ENCODE results near the gene MCF2L2.
A peak's percentile ranks its signal among the peaks of the same experiment; 100 is the strongest.
"Not testable (repeated sequence)": the region's sequence is repeated elsewhere in the genome, so short reads cannot be mapped to it uniquely, and the experiment has no call there.

MCF2L2 gene

DNA sequence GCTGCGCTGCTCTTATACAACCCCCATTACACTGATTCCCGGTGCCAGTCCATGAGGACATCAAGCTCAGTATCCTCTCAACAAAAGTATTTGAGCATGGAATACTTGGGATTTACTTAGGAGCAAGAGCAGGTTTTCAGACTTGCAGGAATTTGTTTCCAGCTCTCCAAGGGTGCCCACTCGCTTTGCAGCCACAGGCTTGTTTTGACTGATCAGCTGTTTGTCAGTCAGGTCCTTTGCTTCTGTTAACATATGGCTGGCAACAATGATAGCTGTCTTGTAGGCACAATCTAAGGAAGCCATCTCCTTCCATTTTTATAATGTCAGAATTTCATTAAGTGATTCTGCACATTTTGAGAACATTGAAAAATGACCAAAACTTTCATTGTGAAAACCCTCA is 38.2 kb upstream of the MCF2L2 start:
- Histone ChIP-seq H3K36me3 (ENCODE audit: insufficient read depth, insufficient read length, low read length) (no peaks in the 10 kb centered on the region), H3K4me3 (ENCODE audit: insufficient read length, low read depth) (no peak overlapping the region), H3K9ac (ENCODE audit: insufficient read length, low read depth) (no peak overlapping the region), H3K9me3 (ENCODE audit: insufficient read depth, low read length) (no peaks in the 10 kb centered on the region), H3K4me1 (ENCODE audit: insufficient read depth, insufficient read length) (no peaks in the 10 kb centered on the region), H3K27me3 (ENCODE audit: insufficient read depth, insufficient read length) (no peaks in the 10 kb centered on the region)
- DNase-seq (ENCODE audit: low read depth, low spot score), result no peak
- no peak for TF ChIP-seq YY1 (IDR thresholded peaks at IDR 0.05; ENCODE audit: insufficient read depth, insufficient read length)
- TF ChIP-seq SUZ12 (IDR thresholded peaks at IDR 0.05; ENCODE audit: extremely low read depth, insufficient read depth, insufficient read length), result no peak
- TF ChIP-seq ZNF274 (IDR thresholded peaks at IDR 0.05; ENCODE audit: low read depth, low read length), result no peak

GRCh38 chr3:183465710-183466109 is 37.3 kb upstream of the MCF2L2 start:
- not testable (repeated sequence) for DNase-seq (ENCODE audit: low read depth, low spot score); H3K27me3 ChIP-seq (ENCODE audit: insufficient read depth, insufficient read length); H3K9me3 ChIP-seq (ENCODE audit: insufficient read depth, low read length); H3K36me3 ChIP-seq (ENCODE audit: insufficient read depth, insufficient read length, low read length); H3K4me1 ChIP-seq (ENCODE audit: insufficient read depth, insufficient read length); H3K9ac ChIP-seq (ENCODE audit: insufficient read length, low read depth); H3K4me3 ChIP-seq (ENCODE audit: insufficient read length, low read depth)

GRCh38 chr3:183464480-183464879 is 36.1 kb upstream of the MCF2L2 start:
- TF ChIP-seq YY1 (IDR thresholded peaks at IDR 0.05; ENCODE audit: insufficient read depth, insufficient read length) (no peak), ZNF274 (IDR thresholded peaks at IDR 0.05; ENCODE audit: low read depth, low read length) (no peak), SUZ12 (IDR thresholded peaks at IDR 0.05; ENCODE audit: extremely low read depth, insufficient read depth, insufficient read length) (no peak)
- Histone ChIP-seq H3K9me3 (ENCODE audit: insufficient read depth, low read length) (peaks cover 7% of the 10 kb centered on the region; the same call in 1 of the 2 replicates), H3K27me3 (ENCODE audit: insufficient read depth, insufficient read length) (no peaks in the 10 kb centered on the region), H3K4me3 (ENCODE audit: insufficient read length, low read depth) (no peak overlapping the region), H3K36me3 (ENCODE audit: insufficient read depth, insufficient read length, low read length) (no peaks in the 10 kb centered on the region), H3K4me1 (ENCODE audit: insufficient read depth, insufficient read length) (peaks cover 3% of the 10 kb centered on the region), H3K9ac (ENCODE audit: insufficient read length, low read depth) (no peak overlapping the region)
- DNase-seq (ENCODE audit: low read depth, low spot score), result no peak

- H3K9me3 ChIP-seq (ENCODE audit: insufficient read depth, low read length), result peaks cover 7% of the 10 kb centered on the region; the same call in 1 of the 2 replicates
- no peak overlapping the region for H3K9ac ChIP-seq (ENCODE audit: insufficient read length, low read depth)
- no peaks in the 10 kb centered on the region for H3K27me3 ChIP-seq (ENCODE audit: insufficient read depth, insufficient read length)
- H3K4me3 ChIP-seq (ENCODE audit: insufficient read length, low read depth), result no peak overlapping the region
- DNase-seq (ENCODE audit: low read depth, low spot score), result no peak
- peaks cover 11% of the 10 kb centered on the region for H3K36me3 ChIP-seq (ENCODE audit: insufficient read depth, insufficient read length, low read length)
- no peak for TF ChIP-seq ZNF274 (IDR thresholded peaks at IDR 0.05; ENCODE audit: low read depth, low read length)
- TF ChIP-seq SUZ12 (IDR thresholded peaks at IDR 0.05; ENCODE audit: extremely low read depth, insufficient read depth, insufficient read length), result no peak
- H3K4me1 ChIP-seq (ENCODE audit: insufficient read depth, insufficient read length), result peaks cover 3% of the 10 kb centered on the region
Measured at GRCh38 chr3:183460081-183461055, 31.9 kb upstream of the MCF2L2 start.

GRCh38 chr3:183455089-183455488 is 26.7 kb upstream of the MCF2L2 start:
- Histone ChIP-seq H3K4me3 (ENCODE audit: insufficient read length, low read depth) (no peak overlapping the region), H3K9me3 (ENCODE audit: insufficient read depth, low read length) (no peaks in the 10 kb centered on the region), H3K36me3 (ENCODE audit: insufficient read depth, insufficient read length, low read length) (peaks cover 45% of the 10 kb centered on the region), H3K27me3 (ENCODE audit: insufficient read depth, insufficient read length) (no peaks in the 10 kb centered on the region), H3K9ac (ENCODE audit: insufficient read length, low read depth) (no peak overlapping the region), H3K4me1 (ENCODE audit: insufficient read depth, insufficient read length) (peaks cover 3% of the 10 kb centered on the region)
- TF ChIP-seq YY1 (IDR thresholded peaks at IDR 0.05; ENCODE audit: insufficient read depth, insufficient read length), result no peak
- no peak for TF ChIP-seq SUZ12 (IDR thresholded peaks at IDR 0.05; ENCODE audit: extremely low read depth, insufficient read depth, insufficient read length)
- no peak for DNase-seq (ENCODE audit: low read depth, low spot score)

DNA sequence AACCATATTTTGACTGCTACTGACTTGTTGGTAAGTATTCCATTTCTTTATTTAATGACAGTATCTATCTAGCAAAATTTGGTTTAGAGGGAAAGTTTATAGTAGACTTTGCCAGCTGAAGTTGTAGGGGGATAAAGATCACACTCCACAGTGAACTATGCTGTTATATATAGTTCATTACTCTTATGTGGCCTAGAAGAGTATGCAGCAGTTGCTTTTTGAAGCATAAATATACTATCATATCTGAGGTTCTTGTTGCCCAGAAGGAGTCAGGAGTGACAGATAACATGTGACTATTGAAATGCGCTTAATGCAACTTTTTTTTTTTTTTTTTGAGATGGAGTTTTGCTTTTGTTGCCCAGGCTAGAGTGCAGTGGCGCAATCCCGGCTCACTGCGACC is 25.6 kb upstream of the MCF2L2 start:
- DNase-seq (ENCODE audit: low read depth, low spot score), result no peak

DNA sequence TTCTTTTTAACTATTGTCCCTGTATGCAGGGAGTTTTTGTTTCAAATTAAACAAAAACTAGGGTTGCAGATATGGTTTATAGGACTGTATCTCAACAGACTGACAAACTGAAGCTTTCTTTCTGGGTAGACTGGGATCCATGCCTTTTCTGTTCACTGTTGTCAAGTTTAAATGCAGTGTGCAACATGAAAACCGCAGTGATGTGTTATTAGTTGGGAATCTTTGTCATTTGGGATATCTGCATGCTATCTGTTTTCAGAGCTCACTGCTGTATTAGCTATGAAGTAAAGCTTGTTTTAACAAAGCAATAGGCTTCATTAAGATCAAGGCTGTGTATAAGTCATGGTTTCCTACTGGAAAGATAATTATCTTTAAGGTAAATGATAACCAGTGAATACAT is 21.4 kb upstream of the MCF2L2 start:
- no peak for DNase-seq (ENCODE audit: low read depth, low spot score)
- peak overlapping the region; percentile 46 for H3K9ac ChIP-seq (ENCODE audit: insufficient read length, low read depth)
- H3K9me3 ChIP-seq (ENCODE audit: insufficient read depth, low read length), result peaks cover 8% of the 10 kb centered on the region
- peaks cover 28% of the 10 kb centered on the region for H3K36me3 ChIP-seq (ENCODE audit: insufficient read depth, insufficient read length, low read length)
- no peak overlapping the region for H3K4me3 ChIP-seq (ENCODE audit: insufficient read length, low read depth)
- H3K27me3 ChIP-seq (ENCODE audit: insufficient read depth, insufficient read length), result no peaks in the 10 kb centered on the region
- TF ChIP-seq ZNF274 (IDR thresholded peaks at IDR 0.05; ENCODE audit: low read depth, low read length) (no peak), YY1 (IDR thresholded peaks at IDR 0.05; ENCODE audit: insufficient read depth, insufficient read length) (no peak), SUZ12 (IDR thresholded peaks at IDR 0.05; ENCODE audit: extremely low read depth, insufficient read depth, insufficient read length) (no peak)
- H3K4me1 ChIP-seq (ENCODE audit: insufficient read depth, insufficient read length), result no peaks in the 10 kb centered on the region

More for the DNA sequence above, 25.6 kb upstream of the MCF2L2 start:
- H3K9ac ChIP-seq (ENCODE audit: insufficient read length, low read depth), result no peak overlapping the region
- TF ChIP-seq SUZ12 (IDR thresholded peaks at IDR 0.05; ENCODE audit: extremely low read depth, insufficient read depth, insufficient read length) (no peak), ZNF274 (IDR thresholded peaks at IDR 0.05; ENCODE audit: low read depth, low read length) (no peak)
- no peaks in the 10 kb centered on the region for H3K9me3 ChIP-seq (ENCODE audit: insufficient read depth, low read length)
- peaks cover 45% of the 10 kb centered on the region for H3K36me3 ChIP-seq (ENCODE audit: insufficient read depth, insufficient read length, low read length)
- H3K27me3 ChIP-seq (ENCODE audit: insufficient read depth, insufficient read length), result no peaks in the 10 kb centered on the region
- H3K4me1 ChIP-seq (ENCODE audit: insufficient read depth, insufficient read length), result no peaks in the 10 kb centered on the region
- no peak overlapping the region for H3K4me3 ChIP-seq (ENCODE audit: insufficient read length, low read depth)

Measured in NT2/D1 (cell line).